SIG-M5 treated with dmso at 0.1 percent for 504 hours (cell line): ENCODE measurements around the gene DPYD.

Experiments used
- DNase-seq: peaks from one replicate; lab custom pipeline; 2025; ENCODE audit not compliant: unreplicated experiment; lab: John Stamatoyannopoulos, UW

DPYD gene

DNA sequence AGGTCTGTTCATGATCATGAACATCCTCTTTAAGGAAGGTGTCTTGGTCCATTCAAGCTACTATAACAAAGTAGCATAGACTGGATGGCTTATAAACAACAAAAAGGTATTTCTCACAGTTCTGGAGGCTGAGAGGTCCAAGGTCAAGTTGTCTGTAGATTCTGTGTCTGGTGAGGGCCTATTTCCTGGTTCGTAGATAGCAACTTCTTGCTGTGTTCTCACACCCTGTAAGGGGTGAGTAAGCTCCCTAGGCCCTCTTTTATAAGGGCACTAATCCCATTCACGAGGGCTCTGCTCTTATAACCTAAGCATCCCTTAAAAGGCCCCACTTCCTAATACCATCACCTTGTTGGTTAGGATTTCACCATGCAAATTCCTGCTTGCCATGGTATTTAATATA is 851.5 kb downstream of the DPYD start:
- no peak for DNase-seq

DNA sequence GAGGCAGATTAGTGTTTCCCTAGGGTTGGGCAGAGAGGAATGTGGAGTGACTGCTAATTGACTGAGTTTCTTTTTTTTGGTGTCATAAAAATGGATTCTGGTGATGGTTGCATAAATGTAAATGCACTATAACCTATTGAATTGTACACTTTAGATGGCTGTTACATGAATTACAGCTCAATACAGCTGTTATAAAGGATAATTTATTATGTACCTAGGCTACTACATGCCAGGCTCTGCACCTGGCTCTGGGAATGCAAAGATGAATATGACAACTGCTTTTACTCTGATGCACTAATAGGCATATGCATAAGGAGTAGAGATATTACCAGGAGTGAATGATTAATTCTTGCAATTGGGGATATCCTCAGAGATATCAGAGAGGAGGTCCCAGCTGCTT is 854.0 kb downstream of the DPYD start:
- DNase-seq: no peak

DNA sequence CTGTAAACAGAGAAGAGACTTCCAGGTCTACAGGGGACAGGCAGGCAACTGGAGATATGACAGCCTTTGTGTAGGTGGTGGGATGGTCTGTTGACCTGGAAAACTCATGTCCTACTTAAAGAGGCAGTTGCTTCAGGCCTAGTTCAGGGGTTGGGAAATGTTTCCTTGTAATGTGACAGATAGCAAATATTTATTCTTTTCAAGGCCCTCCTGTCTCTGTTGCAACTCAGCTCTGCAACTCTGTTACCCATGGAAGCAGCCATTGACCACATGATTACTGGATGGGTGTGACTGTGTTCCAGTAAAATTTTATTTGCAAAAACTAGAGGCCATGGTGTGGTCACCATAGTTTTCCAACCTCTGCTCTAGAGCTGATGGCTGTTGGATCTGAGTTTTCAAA is 857.3 kb downstream of the DPYD start:
- no peak for DNase-seq

DNA sequence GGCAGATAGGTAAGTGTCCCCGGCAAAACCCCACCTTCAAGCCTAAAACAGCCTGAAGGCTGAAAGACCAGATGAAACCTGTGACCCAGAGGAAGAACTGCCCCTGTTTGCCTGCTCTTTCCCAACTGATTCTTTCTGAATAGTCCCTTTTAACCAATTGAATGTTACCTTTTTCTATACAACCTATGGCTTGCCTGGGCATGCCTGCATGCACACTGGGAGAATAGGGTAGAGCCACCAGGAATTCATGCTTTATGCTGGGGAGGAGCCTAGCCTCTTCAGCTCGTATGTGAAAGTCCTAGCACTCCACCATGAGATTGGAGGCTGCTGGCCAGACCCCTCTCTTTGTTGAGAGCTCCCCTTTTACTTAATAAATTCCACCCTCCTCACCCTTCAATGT is 859.2 kb downstream of the DPYD start:
- no peak for DNase-seq

DNA sequence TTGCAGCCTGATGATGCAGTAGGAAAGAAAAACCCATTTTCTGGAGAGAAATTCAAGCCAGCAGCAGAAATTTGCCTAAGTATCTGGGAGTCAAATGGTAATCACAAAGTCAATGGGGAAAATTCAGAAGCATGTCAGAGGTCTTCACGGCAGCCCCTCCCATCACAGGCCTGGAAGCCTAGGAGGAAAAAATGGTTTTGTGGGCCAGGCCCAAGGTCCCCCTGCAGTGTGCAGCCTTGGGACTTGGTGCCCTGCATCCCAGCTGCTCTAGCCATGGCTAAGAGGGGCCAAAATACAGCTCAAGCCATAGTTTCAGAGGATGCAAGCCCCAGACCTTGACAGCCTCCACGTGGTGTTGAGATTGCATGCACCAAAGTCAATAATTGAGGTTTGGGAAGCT is 864.4 kb downstream of the DPYD start:
- no peak for DNase-seq

DNA sequence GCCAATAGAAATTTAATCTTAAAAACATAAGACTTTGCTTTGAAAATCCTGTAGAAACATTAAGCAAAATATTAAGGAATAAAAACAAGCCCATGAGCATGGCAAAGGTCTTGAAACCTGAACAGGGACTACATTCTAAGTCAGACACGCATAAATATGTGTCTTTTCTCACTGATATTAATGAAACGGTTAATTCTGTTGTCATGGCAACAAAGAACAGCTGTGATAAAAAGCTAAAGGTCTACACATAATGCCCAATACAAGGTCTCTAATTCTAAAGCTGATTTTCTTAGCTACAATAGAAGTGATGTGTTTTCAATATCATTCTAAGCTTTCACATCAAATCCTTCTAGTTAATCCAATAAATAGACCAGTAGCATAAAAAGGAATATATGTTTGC is 867.6 kb downstream of the DPYD start:
- no peak for DNase-seq

DNA sequence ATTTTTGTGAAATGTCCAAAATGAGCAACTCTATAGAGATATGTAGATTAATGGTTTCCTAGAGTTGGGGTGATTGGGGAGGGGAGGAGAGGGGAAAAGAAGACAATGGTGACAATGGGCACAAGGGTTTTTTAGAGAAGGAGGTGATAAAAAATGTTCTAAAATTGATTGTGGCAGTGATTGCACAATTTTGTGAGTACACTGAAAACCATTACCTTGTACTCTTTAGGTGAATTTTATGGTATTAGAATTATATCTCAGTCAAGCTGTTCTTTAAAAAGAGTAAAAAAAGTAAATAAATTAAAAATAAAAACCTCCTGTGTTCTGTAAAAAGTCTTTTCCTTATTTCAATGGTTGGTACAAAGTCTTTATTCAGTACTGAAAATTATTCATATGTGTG is 869.0 kb downstream of the DPYD start:
- DNase-seq: no peak

DNA sequence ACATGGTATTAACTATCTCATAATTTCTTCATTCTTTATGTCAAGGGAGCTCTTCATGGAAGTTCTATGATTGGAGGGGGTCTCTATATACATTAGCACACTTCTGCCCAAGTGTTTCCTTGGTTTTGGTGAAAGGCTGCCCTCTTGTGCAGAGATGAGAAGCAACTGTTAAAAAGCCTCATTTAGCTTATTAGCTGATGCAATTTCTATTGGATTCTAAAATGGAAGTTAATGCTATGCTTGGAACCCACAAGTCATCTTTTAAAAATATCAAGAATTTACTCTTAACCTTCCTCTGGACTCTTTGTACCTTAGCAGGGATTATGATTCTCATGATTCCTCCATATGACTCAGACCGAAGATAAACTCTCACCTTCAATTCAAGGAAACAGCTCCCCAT is 870.3 kb downstream of the DPYD start:
- DNase-seq: no peak

DNA sequence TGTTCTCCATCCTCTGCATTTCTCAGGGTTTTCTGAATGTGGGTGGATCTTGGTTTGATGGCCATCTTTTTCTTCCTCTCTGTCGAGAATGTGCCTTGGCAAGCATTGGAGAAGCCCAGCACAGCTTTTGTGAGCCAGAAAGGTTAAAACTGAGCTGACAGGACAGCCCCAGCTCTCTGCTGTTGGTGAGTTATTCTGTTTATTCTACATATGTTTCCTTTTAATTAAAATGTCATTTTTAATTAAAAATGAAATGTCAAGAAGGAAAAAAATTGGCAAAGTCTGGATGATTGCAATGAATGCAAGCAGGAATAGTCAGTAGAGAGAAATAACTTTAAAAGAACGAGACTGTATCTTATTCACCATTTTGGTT is 873.4 kb downstream of the DPYD start:
- no peak for DNase-seq

DNA sequence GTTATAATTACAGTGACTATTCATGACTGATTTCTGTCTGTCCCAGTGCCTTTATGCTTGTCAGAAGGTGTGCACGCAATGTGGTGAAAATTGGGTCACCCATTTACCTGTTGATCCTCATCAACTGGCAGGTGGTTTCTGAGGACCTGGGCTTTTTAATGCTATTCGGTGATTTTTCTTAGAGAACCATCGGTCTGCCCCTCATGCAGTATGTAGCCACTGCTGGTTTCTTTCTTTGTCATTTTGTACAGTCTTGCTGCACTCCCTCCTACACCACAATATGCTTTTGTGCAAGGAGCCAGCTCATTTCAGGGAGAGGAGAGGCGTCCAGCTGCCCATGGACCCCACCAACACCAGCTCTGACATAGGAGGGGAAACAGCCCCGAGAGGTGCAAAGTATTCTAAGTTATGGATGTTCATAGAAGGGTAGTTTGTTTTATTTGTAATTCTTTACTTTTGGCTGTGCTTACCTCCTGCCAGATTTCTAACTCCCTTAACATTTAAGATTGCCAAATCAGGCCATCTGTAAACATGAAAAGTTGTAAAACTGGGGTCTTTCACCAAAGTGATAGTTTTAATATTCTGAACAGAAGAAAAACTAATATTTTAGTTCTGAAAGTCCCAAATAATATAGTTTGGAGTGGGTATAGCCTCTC is 873.9 kb downstream of the DPYD start:
- no peak for DNase-seq

DNA sequence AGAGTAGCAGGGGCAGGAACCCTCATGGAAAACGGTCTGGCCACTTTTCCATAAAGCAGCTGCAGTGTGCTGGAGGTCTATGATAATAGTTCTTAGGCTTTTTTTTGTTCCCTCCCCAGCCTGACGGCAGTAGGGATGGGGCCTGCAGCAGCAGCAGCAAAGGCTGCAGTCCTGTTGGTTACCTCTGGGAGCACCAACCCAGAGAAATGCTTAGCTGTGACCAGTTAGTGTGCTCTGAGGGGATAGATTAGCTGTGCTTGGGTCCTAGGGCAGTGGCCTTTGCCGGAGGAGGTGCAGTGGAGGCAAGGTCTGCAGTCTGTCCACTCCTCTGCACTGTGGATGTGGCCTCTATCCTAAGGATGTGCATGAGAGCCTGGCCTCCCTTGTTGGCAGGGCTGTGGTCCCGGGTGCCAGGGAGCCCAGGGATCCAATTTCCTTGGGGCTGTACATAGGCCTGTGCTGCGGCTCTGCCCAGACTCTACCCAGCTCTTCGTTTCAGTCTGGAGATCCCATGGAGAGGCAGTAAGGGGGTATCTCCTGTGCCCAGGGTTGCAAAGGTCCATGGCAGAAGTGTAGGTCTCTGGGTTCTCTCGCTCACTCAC is 876.6 kb downstream of the DPYD start:
- DNase-seq: no peak

DNA sequence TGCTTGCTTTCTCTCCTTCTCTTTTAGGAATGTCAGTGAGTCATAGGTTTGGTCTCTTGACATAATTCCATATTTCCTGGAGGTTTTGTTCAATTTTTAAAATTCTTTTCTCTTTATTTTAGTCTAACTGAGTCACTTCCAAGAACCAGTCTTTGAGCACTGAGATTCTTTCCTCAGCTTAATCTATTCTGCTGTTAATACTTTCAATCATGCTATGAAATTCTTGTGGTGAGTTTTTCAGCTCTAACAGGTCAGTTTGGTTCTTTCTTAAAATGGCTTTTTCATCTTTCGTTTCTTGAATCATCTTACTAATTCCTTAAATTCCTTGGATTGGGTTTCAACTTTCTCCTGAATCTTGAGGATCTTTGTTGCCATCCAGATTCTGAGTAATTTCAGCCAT is 878.3 kb downstream of the DPYD start:
- no peak for DNase-seq

DNA sequence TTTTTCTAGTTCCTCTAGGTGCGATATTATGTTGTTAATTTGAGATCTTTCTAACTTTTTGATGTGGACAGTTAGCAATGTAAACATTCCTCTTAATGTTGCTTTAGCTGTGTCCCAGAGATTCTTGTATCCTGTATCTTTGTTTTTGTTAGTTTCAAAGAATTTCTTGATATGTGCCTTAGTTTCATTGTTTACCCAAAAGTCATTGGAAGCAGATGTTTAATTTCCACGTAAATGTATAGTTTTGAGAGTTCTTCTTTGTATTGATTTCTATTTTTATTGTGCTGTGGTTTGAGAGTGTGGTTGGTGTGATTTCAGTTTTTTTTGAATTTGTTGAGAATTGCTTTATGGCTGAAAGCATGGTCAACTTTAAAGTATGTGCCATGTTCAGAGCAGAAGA is 879.8 kb downstream of the DPYD start:
- DNase-seq: no peak

DNA sequence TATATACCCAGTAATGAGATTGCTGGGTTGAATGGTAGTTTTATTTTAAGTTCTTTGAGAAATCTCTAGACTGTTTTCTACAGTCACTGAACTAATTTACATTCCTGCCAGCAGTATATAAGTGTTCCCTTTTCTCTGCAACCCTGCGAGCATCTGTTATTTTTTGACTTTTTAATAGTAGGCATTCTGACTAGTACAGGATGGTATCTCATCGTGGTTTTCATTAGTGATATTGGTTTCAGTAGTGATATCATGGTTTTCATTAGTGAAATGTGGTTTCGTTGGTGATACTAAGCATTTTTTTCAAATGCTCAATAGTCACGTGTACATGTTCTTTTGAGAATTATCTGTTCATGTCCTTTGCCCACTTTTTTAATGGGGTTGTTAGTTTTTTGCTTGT is 882.4 kb downstream of the DPYD start:
- no peak for DNase-seq

DNA sequence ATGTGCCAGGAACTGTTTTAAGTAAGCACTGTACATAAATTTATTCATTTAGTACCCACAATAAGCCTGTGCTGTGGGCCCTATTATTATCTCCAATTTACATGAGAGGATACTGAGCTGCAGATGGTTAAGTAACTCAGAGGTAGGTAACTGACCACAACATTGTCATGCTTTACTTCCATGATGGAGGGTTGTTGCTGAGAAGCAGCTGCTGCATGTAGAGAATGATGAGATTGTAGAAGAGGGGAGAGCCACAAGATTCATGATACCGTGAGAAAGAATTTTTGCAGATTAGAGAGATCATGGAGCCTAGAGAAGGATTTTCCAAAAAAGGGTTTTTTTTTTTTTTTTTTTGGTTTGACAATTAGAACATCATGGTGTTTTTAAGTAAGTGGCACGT is 886.2 kb downstream of the DPYD start:
- no peak for DNase-seq

DNA sequence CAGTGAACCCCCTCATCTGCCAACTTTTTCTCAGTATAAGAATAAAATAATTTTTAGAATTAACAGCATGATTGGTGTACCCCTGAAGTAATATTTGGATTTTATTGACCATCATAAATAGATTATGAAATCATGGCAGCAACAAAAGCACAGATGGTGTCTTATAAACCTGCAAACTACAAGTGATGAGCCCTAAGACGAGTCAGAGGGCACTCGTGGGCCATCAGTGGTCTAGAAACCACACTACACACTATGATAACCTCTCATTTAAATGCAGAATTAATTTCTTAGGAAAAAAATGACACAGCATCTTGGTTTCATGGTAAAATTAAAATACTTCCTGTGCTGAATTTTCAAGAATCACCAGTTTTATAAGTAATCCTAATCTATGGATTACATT is 886.9 kb downstream of the DPYD start:
- no peak for DNase-seq
